Measurements from ENCODE around the gene PHF19. TPM values are rescaled to one million over a fixed set of nuclear protein-coding genes. Genes with fewer than 3 reads are reported as not detected.

PHF19 gene
- total and polyA plus RNA-seq, 2 of the 8 experiments (the other 6 are each of a cell fraction or from before 2014, with no cell fraction given), result 28.2 to 31.8 TPM

DNA sequence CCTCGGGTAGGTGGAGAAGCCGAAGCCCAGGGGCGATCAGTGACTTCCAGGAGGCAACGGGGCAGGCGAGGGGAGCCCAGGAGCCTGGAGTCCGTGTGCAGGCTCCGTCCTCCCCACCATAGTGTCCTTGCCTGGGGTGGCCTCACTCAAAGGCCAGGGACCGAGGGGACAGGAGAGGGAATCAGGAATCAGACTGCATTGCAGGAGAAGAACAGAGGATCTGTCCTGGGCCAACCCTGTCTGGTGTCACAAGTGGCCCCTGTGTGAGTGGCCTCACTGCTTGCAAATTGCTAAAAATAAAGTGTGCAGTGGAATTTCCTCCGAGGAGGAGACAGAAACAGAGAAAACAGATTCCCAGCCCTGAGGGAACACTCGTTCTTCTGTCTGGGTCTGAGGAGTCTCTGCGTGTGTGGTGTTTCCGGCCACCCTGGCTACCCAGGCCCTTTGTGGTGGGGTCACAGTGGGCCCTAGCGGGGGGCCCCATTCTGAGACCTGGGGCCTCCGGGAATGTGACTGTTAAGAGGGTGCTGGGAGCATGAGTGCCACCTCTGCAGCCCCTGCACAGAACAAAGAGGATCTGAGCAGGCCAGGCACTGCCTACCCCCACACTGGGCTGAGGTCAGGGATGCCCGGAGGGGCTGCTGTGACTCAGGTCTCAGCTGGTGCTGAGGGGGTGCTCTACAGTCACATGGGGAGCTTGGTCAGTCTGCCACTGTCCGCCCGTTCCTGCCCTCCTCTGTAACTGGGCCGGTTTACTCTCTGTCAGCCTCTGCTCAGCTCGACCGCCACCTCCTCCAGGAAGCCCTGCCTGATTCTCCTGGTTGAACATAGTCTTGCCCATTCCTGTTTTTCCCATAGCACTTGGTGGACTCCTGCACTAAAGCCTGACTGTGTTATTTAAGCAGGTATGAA is 42.2 kb upstream of the PHF19 start (continued):
- TF ChIP-seq NRF1 (IDR thresholded peaks at IDR 0.05; ENCODE audit: low read depth, low read length) (no peak), EP300 (IDR thresholded peaks at IDR 0.05; ENCODE audit: borderline replicate concordance in 1 of 2, low read depth in 2 of 2, low read length in 2 of 2) (no peak)
- TF ChIP-seq, protein P1, sequence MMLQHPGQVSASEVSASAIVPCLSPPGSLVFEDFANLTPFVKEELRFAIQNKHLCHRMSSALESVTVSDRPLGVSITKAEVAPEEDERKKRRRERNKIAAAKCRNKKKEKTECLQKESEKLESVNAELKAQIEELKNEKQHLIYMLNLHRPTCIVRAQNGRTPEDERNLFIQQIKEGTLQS (IDR thresholded peaks at IDR 0.05; ENCODE audit: insufficient read depth, low read depth, low read length), result no peak
